Measurements from ENCODE around the gene APOL4.
"Not testable (repeated sequence)": the region's sequence is repeated elsewhere in the genome, so short reads cannot be mapped to it uniquely, and the experiment has no call there.

- TF ChIP-seq CTCF (IDR thresholded peaks at IDR 0.05; ENCODE audit: borderline replicate concordance, extremely low read depth, low read length, poor library complexity, severe bottlenecking); EZH2 (IDR thresholded peaks at IDR 0.05; ENCODE audit: borderline replicate concordance, low read depth, low read length, severe bottlenecking): not testable (repeated sequence)
Measured at GRCh38 chr22:36203441-36203840, 1.8 kb upstream of the APOL4 start.

Measured in DND-41 (cell line).